Mesendoderm (in vitro differentiated cells): ENCODE data around the gene BCL2L11.

Experiments
- DNase-seq: peaks from one replicate; pipeline ENCODE4 v3.0.0; 2013
- H2AK5ac ChIP-seq: 2 replicates; pipeline ENCODE4 v1.6.1; 2013; ENCODE audit warnings: low read length, inconsistent platforms
- H2BK120ac ChIP-seq: 2 replicates; pipeline ENCODE4 v1.6.1; 2013; ENCODE audit warnings: low read depth, mild to moderate bottlenecking, low read length, moderate library complexity, mixed read lengths
- H2BK15ac ChIP-seq: replicated peaks from 2 replicates; pipeline ENCODE4 v1.6.1; 2013; ENCODE audit warnings: low read depth, mild to moderate bottlenecking, moderate library complexity
- H2BK5ac ChIP-seq: 2 replicates; pipeline ENCODE4 v1.6.1; 2013; ENCODE audit warnings: low read length, inconsistent platforms
- H3K18ac ChIP-seq: 2 replicates; pipeline ENCODE4 v1.6.1; 2013; ENCODE audit warnings: mild to moderate bottlenecking, low read length, mixed read lengths
- H3K23ac ChIP-seq: one replicate; pipeline ENCODE4 v1.6.1; 2013; ENCODE audit warnings: low read length
- H3K27ac ChIP-seq: 2 replicates; pipeline ENCODE4 v1.5.1; 2013; ENCODE audit warnings: low read depth, mild to moderate bottlenecking, inconsistent platforms, low read length, moderate library complexity
- H3K27me3 ChIP-seq: 2 replicates; pipeline ENCODE4 v1.6.1; 2013; ENCODE audit warnings: low read length, control low read depth, mild to moderate bottlenecking, inconsistent platforms; ENCODE audit not compliant: insufficient read depth, poor library complexity
- H3K36me3 ChIP-seq: 2 replicates; pipeline ENCODE4 v1.6.1; 2013; ENCODE audit warnings: low read length, inconsistent platforms; ENCODE audit not compliant: control insufficient read depth, insufficient read depth
- H3K4ac ChIP-seq: one replicate; pipeline ENCODE4 v1.6.1; 2013; ENCODE audit warnings: low read depth, mild to moderate bottlenecking, low read length, moderate library complexity
- H3K4me1 ChIP-seq: 2 replicates; pipeline ENCODE4 v1.6.1; 2013; ENCODE audit warnings: low read depth, low read length, inconsistent platforms; ENCODE audit not compliant: control insufficient read depth
- H3K4me2 ChIP-seq: 2 replicates; pipeline ENCODE4 v1.6.1; 2013; ENCODE audit warnings: low read length
- H3K4me3 ChIP-seq: 2 replicates; pipeline ENCODE4 v1.5.1; 2013; ENCODE audit warnings: mild to moderate bottlenecking, low read length
- H3K56ac ChIP-seq: one replicate; pipeline ENCODE4 v1.6.1; 2013; ENCODE audit warnings: low read length
- H3K79me1 ChIP-seq: 2 replicates; pipeline ENCODE4 v1.6.1; 2013; ENCODE audit warnings: low read length, inconsistent platforms
- H3K79me2 ChIP-seq: 2 replicates; pipeline ENCODE4 v1.6.1; 2013; ENCODE audit warnings: mild to moderate bottlenecking, low read length; ENCODE audit not compliant: control insufficient read depth, insufficient read depth
- H3K9ac ChIP-seq: 2 replicates; pipeline ENCODE4 v1.6.1; 2013; ENCODE audit warnings: low read length, inconsistent platforms
- H4K5ac ChIP-seq: one replicate; pipeline ENCODE4 v1.6.1; 2013; ENCODE audit warnings: low read length
- H4K8ac ChIP-seq: one replicate; pipeline ENCODE4 v1.6.1; 2013; ENCODE audit warnings: low read depth, mild to moderate bottlenecking, control low read depth, low read length, moderate library complexity
- WGBS: extraction: QIAGEN DNeasy Blood & Tissue Kit; methylation state at CpG from one replicate; pipeline ENCODE4 v1.1.7; 2013; ENCODE audit warnings: low lambda C conversion rate, missing lambda C conversion rate; ENCODE audit not compliant: insufficient coverage; ENCODE audit errors: extremely low coverage; 5-methylcytosine and 5-hydroxymethylcytosine counted together

The BCL2L11 gene

GRCh38 chr2:111188681-111189080, 68.0 kb downstream of the BCL2L11 start:
- Histone ChIP-seq H2AK5ac (no peak overlapping the region), H3K4me3 (no peak overlapping the region), H3K27me3 (no peaks in the 10 kb centered on the region), H3K4me1 (no peaks in the 10 kb centered on the region), H4K5ac (no peak overlapping the region), H3K27ac (no peak overlapping the region), H3K79me1 (no peaks in the 10 kb centered on the region), H2BK15ac (no peak overlapping the region), H3K23ac (no peak overlapping the region), H3K56ac (no peak overlapping the region), H2BK120ac (no peak overlapping the region), H3K9ac (no peak overlapping the region), H2BK5ac (no peak overlapping the region), H3K4me2 (no peak overlapping the region), H3K36me3 (no peaks in the 10 kb centered on the region), H4K8ac (no peak overlapping the region), H3K18ac (no peak overlapping the region), H3K4ac (no peak overlapping the region), H3K79me2 (no peaks in the 10 kb centered on the region)
- no peak for DNase-seq
- WGBS = no CpG with 5 or more reads among the region's 3 CpGs

GRCh38 chr2:111189106-111189505, 68.4 kb downstream of the BCL2L11 start:
- H3K9ac ChIP-seq = no peak overlapping the region
- no CpG with 5 or more reads among the region's 2 CpGs for WGBS
- no peak overlapping the region for H3K18ac ChIP-seq

GRCh38 chr2:111190816-111191540, 70.3 kb downstream of the BCL2L11 start:
- no peak overlapping the region for H3K56ac ChIP-seq
- H3K4ac ChIP-seq = no peak overlapping the region
- no peak overlapping the region for H4K5ac ChIP-seq
- no peak overlapping the region for H2BK15ac ChIP-seq
- H2AK5ac ChIP-seq = no peak overlapping the region
- WGBS = no CpG with 5 or more reads among the region's 7 CpGs
- no peak overlapping the region for H3K4me2 ChIP-seq
- H2BK5ac ChIP-seq = no peak overlapping the region
- H3K23ac ChIP-seq = no peak overlapping the region
- no peaks in the 10 kb centered on the region for H3K79me2 ChIP-seq
- H3K36me3 ChIP-seq = no peaks in the 10 kb centered on the region
- DNase-seq = no peak
- H3K9ac ChIP-seq = no peak overlapping the region
- H3K27ac ChIP-seq = no peak overlapping the region
- no peak overlapping the region for H4K8ac ChIP-seq
- H3K4me1 ChIP-seq = no peaks in the 10 kb centered on the region
- no peak overlapping the region for H2BK120ac ChIP-seq
- H3K18ac ChIP-seq = no peak overlapping the region
- H3K4me3 ChIP-seq = no peak overlapping the region
- H3K79me1 ChIP-seq = no peaks in the 10 kb centered on the region
- no peaks in the 10 kb centered on the region for H3K27me3 ChIP-seq

More at GRCh38 chr2:111189106-111189505, 68.4 kb downstream of the BCL2L11 start:
- Histone ChIP-seq H3K27me3 (no peaks in the 10 kb centered on the region), H2BK15ac (no peak overlapping the region), H3K4me3 (no peak overlapping the region), H2BK120ac (no peak overlapping the region), H2BK5ac (no peak overlapping the region), H3K23ac (no peak overlapping the region), H3K4me1 (no peaks in the 10 kb centered on the region), H2AK5ac (no peak overlapping the region), H3K56ac (no peak overlapping the region), H3K79me2 (no peaks in the 10 kb centered on the region), H3K4ac (no peak overlapping the region), H3K79me1 (no peaks in the 10 kb centered on the region), H4K8ac (no peak overlapping the region), H4K5ac (no peak overlapping the region), H3K36me3 (no peaks in the 10 kb centered on the region), H3K27ac (no peak overlapping the region), H3K4me2 (no peak overlapping the region)
- DNase-seq = no peak

- no CpG with 5 or more reads among the region's 5 CpGs for WGBS
- Histone ChIP-seq H3K4me3 (no peak overlapping the region), H3K79me2 (no peaks in the 10 kb centered on the region)
These were observed 71.2 kb downstream of the BCL2L11 start for GRCh38 chr2:111191877-111192276.

GRCh38 chr2:111192776-111193368, 72.2 kb downstream of the BCL2L11 start:
- H2BK120ac ChIP-seq = no peak overlapping the region
- H4K8ac ChIP-seq = no peak overlapping the region
- H3K4me1 ChIP-seq = no peaks in the 10 kb centered on the region
- H3K79me1 ChIP-seq = no peaks in the 10 kb centered on the region
- no peak overlapping the region for H3K18ac ChIP-seq
- H3K79me2 ChIP-seq = no peaks in the 10 kb centered on the region
- no CpG with 5 or more reads among the region's 1 CpG for WGBS
- no peak overlapping the region for H3K4ac ChIP-seq
- DNase-seq = no peak
- no peak overlapping the region for H4K5ac ChIP-seq
- no peak overlapping the region for H3K9ac ChIP-seq
- no peak overlapping the region for H3K56ac ChIP-seq
- H2AK5ac ChIP-seq = no peak overlapping the region
- H2BK15ac ChIP-seq = no peak overlapping the region
- no peak overlapping the region for H3K23ac ChIP-seq
- H3K4me3 ChIP-seq = no peak overlapping the region
- H3K36me3 ChIP-seq = no peaks in the 10 kb centered on the region
- no peak overlapping the region for H2BK5ac ChIP-seq
- H3K27ac ChIP-seq = no peak overlapping the region
- H3K27me3 ChIP-seq = no peaks in the 10 kb centered on the region
- H3K4me2 ChIP-seq = no peak overlapping the region

More at GRCh38 chr2:111191877-111192276, 71.2 kb downstream of the BCL2L11 start:
- Histone ChIP-seq H2BK15ac (no peak overlapping the region), H3K27ac (no peak overlapping the region), H4K8ac (no peak overlapping the region), H3K9ac (no peak overlapping the region), H3K4me1 (no peaks in the 10 kb centered on the region), H2AK5ac (no peak overlapping the region), H3K23ac (no peak overlapping the region), H2BK5ac (no peak overlapping the region), H3K36me3 (no peaks in the 10 kb centered on the region), H3K56ac (no peak overlapping the region), H3K27me3 (no peaks in the 10 kb centered on the region), H4K5ac (no peak overlapping the region), H2BK120ac (no peak overlapping the region), H3K79me1 (no peaks in the 10 kb centered on the region), H3K4ac (no peak overlapping the region), H3K4me2 (no peak overlapping the region), H3K18ac (no peak overlapping the region)
- DNase-seq = no peak
